Astrocyte of the cerebellum (primary cell): ENCODE results near the gene LONRF2.

Experiments used
- DNase-seq: peaks from one replicate; pipeline ENCODE4 v3.0.0-alpha.2; 2011; ENCODE audit warnings: low read depth
- H3K4me3 ChIP-seq: 2 replicates; pipeline ENCODE4 v1.5.1; 2011; ENCODE audit warnings: mild to moderate bottlenecking, low read depth, low read length, moderate library complexity
- CTCF ChIP-seq: IDR thresholded peaks from 2 replicates; pipeline ENCODE4 v1.5.1; 2012; ENCODE audit warnings: low read length, low read depth, moderate library complexity, mild to moderate bottlenecking; ENCODE audit errors: missing control alignments
- in situ Hi-C: cut with HindIII; loops from 2 replicates; pipeline ENCODE4 v1.10.0; 2017; ENCODE audit warnings: low sequenced_read_pairs

LONRF2 gene

GRCh38 chr2:100246163-100247145, 75.8 kb downstream of the LONRF2 start:
- in situ Hi-C loops = no loop called here
- TF ChIP-seq CTCF = peak; percentile 38
- DNase-seq = no peak
- H3K4me3 ChIP-seq = no peak overlapping the region

DNA sequence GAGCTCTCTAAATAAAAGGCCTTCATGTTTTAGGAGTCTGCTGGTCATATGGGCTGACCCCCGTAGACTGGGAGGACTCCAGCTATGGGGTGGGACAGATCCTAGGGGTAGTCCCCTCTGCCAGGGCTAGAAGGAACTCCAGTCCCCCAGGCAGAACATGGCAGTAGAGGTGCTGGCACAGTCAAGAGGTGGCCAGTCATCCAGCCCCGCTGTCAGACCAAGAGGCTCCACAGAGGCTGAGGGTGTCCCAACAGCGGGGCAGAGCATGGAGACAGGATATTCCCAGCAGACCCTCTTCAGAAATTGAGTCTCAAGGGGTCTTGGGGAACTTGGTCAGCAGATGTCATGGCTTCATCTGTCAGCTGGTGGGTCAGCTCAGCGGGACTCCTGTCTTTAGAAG, 76.6 kb downstream of the LONRF2 start:
- H3K4me3 ChIP-seq = no peak overlapping the region
- in situ Hi-C loops = no loop called here
- DNase-seq = no peak
- TF ChIP-seq CTCF = no peak

DNA sequence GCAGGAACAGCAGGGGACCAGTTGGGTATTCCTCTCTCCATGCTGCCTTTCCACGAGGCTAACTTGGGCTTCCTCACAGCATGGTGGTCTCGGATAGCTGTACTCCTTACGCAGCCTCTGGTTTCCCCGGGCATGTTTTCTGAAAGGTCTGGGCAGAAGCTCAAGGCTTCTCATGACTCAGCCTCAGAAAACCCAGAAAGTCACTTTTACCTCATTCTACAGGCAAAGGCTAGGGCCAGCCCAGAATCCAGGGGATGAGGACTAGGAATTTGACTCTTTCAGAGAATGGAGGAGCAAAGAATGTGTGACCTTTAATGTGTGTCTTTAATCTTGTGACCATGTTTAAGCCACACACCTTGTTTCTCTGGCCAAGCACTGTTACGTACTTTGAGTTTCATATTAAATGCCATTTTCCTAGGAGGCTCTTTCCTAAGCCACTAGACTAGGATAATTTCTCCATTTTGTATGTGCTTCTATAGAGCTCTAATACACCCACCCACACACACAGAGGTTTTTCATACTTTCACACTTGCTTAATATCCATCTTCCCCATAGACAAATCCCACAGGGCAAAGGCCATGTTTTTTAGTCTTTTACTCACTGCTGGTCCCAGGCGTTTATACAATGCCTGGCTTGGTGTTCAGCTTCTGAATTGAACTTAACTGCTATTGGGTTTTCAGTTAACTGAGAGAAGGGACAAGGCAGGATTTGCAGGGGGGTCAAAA, 77.3 kb downstream of the LONRF2 start:
- TF ChIP-seq CTCF = no peak
- DNase-seq = no peak
- no peak overlapping the region for H3K4me3 ChIP-seq
- in situ Hi-C loops = no loop called here

GRCh38 chr2:100243631-100244030, 78.7 kb downstream of the LONRF2 start:
- no peak for DNase-seq
- TF ChIP-seq CTCF = no peak
- no peak overlapping the region for H3K4me3 ChIP-seq
- in situ Hi-C loops = no loop called here

GRCh38 chr2:100242891-100243619, 79.2 kb downstream of the LONRF2 start:
- TF ChIP-seq CTCF = peak; percentile 79
- in situ Hi-C loops = no loop called here
- H3K4me3 ChIP-seq = no peak overlapping the region
- DNase-seq = no peak

DNA sequence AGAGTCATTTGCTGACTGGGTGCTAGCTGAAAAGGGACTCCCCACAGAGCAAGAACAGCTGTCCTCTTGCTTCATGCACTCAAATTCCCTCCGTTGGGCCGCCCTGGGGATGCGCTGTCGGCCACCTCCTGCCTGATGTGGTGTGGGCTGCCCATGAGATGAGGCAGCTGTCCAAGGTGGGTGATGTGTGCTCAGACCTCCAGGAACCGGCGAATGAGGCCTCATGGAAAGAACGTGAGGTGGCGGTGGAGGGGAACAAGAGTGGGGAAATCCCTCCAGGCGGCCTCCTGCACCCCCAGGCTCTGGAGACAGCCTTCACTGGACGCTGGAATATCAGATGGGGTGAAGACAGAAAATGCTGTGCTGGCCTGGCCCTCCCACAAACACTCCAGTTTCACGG, 79.8 kb downstream of the LONRF2 start:
- H3K4me3 ChIP-seq = no peak overlapping the region
- DNase-seq = no peak
- no peak for TF ChIP-seq CTCF
- in situ Hi-C loops = no loop called here
